RWPE2 (cell line): ENCODE data around the gene GLE1.

Source experiments
- ATAC-seq: fragments of 200-7000 bp; cut with Tn5 transposase; 3 replicates; pipeline ENCODE4 v1.9.1; 2021; ENCODE audit warnings: low read depth
- DNase-seq: peaks from one replicate; pipeline ENCODE4 v3.0.0-alpha.2; 2020; ENCODE audit warnings: low spot score
- H3K27ac ChIP-seq: fragments of 450-650 bp; 2 replicates; pipeline ENCODE4 v1.5.1; 2017; ENCODE audit warnings: mild to moderate bottlenecking; ENCODE audit not compliant: poor library complexity, severe bottlenecking
- H3K27me3 ChIP-seq: fragments of 250-450 bp; sonication (Bioruptor Pico); 2 replicates; pipeline ENCODE4 v1.5.1; 2021; ENCODE audit warnings: mild to moderate bottlenecking, moderate library complexity; ENCODE audit not compliant: insufficient read depth, poor library complexity, severe bottlenecking
- H3K36me3 ChIP-seq: fragments of 250-450 bp; sonication (Bioruptor Pico); 2 replicates; pipeline ENCODE4 v1.5.1; 2020; ENCODE audit warnings: low read depth, mild to moderate bottlenecking, moderate library complexity
- H3K4me1 ChIP-seq: fragments of 250-450 bp; sonication (Bioruptor Pico); 2 replicates; pipeline ENCODE4 v1.5.1; 2021; ENCODE audit warnings: mild to moderate bottlenecking, moderate library complexity; ENCODE audit not compliant: insufficient read depth, poor library complexity, severe bottlenecking
- H3K4me3 ChIP-seq: fragments of 250-450 bp; sonication (Bioruptor Pico); 2 replicates; pipeline ENCODE4 v1.5.1; 2021; ENCODE audit warnings: mild to moderate bottlenecking, moderate library complexity; ENCODE audit not compliant: severe bottlenecking
- H3K9me3 ChIP-seq: fragments of 250-450 bp; sonication (Bioruptor Pico); 2 replicates; pipeline ENCODE4 v1.5.1; 2021; ENCODE audit warnings: mild to moderate bottlenecking, moderate library complexity; ENCODE audit not compliant: severe bottlenecking
- TF ChIP-seq, protein P1 (sequence below): fragments of 450-650 bp; IDR thresholded peaks from one replicate; pipeline ENCODE4 v1.5.1; 2017; ENCODE audit warnings: mild to moderate bottlenecking, moderate library complexity; ENCODE audit not compliant: poor library complexity, severe bottlenecking

The GLE1 gene, protein sequence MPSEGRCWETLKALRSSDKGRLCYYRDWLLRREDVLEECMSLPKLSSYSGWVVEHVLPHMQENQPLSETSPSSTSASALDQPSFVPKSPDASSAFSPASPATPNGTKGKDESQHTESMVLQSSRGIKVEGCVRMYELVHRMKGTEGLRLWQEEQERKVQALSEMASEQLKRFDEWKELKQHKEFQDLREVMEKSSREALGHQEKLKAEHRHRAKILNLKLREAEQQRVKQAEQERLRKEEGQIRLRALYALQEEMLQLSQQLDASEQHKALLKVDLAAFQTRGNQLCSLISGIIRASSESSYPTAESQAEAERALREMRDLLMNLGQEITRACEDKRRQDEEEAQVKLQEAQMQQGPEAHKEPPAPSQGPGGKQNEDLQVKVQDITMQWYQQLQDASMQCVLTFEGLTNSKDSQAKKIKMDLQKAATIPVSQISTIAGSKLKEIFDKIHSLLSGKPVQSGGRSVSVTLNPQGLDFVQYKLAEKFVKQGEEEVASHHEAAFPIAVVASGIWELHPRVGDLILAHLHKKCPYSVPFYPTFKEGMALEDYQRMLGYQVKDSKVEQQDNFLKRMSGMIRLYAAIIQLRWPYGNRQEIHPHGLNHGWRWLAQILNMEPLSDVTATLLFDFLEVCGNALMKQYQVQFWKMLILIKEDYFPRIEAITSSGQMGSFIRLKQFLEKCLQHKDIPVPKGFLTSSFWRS

DNA sequence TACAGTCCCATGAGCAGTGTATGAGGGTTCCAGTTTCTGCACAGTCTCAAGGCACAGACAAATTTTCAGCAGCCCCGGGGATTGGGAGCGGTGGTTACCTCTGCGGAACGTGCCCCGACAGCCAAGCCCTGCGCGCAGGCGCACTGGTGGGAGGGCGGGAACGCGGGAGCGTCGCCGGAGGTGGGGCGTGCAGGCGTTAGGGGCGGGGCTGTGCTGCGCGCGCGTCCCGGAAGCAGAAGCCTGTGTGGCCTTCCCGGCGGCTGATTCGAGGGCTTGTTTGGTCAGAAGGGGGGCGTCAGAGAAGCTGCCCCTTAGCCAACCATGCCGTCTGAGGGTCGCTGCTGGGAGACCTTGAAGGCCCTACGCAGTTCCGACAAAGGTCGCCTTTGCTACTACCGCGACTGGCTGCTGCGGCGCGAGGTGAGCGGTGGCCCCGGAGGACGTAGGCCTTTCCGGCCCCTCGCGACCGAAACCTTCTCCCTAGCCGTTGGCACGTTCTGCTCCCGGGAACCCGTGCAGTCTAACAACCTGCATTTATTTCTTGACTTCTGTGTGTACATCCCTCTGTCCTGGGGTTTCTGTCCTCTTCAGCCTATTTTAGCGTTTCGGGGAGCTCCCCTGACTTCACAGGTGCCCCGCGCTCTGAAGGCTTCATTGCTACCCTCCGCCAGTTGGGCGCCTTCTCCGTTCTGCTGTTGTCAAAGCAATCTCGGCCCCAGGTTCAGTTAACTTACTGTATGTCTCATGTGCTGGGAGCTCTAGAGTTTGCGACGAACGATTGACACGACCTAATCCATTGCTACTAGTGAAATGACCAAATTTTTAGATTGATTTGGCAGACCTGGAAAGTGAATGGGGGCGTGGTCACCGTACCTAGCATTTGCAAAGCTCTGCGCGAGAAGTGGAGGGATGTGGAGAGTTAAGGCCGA is at the start of gene GLE1:
GLE1 (plus strand) TSS at position 235 of the 929 bp plus-strand sequence; CDS start at position 322, 87 bp downstream.
- ATAC-seq (peak; percentile 88), DNase-seq (peak; percentile 93)
- H3K4me3 ChIP-seq: peak within 1 kb of the TSS; percentile 53
- no peaks in the 10 kb centered on the region for H3K27me3 ChIP-seq
- no peaks in the 10 kb centered on the region for H3K9me3 ChIP-seq
- H3K4me1 ChIP-seq: peaks cover 8% of the 10 kb centered on the region
- peak within 1 kb of the TSS; percentile 47 for H3K27ac ChIP-seq
- H3K36me3 ChIP-seq: peaks cover 27% of the 10 kb centered on the region
- TF ChIP-seq, protein P1, sequence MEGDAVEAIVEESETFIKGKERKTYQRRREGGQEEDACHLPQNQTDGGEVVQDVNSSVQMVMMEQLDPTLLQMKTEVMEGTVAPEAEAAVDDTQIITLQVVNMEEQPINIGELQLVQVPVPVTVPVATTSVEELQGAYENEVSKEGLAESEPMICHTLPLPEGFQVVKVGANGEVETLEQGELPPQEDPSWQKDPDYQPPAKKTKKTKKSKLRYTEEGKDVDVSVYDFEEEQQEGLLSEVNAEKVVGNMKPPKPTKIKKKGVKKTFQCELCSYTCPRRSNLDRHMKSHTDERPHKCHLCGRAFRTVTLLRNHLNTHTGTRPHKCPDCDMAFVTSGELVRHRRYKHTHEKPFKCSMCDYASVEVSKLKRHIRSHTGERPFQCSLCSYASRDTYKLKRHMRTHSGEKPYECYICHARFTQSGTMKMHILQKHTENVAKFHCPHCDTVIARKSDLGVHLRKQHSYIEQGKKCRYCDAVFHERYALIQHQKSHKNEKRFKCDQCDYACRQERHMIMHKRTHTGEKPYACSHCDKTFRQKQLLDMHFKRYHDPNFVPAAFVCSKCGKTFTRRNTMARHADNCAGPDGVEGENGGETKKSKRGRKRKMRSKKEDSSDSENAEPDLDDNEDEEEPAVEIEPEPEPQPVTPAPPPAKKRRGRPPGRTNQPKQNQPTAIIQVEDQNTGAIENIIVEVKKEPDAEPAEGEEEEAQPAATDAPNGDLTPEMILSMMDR: no peak

DNA sequence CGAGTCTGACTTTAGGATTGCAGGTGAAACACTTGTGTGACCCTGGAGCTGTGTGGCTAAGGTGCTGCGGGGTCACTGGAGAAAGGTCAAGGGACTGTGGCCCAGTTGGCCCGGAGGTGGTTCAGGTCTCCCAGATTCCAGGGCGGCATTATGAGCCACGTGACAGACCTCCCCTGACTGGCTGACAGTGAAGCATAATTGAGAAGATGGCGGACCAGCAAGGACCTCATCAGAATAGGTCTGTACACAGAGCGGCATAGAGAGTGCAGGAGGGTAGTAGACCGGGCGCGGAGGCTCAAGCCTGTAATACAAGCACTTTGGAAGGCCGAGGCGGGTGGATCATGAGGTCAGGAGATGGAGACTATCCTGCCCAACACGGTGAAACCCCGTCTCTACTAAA is 49.5 kb upstream of the GLE1 start:
- Histone ChIP-seq H3K27ac (no peak overlapping the region), H3K9me3 (no peaks in the 10 kb centered on the region), H3K4me3 (no peak overlapping the region), H3K4me1 (peaks cover 4% of the 10 kb centered on the region), H3K27me3 (no peaks in the 10 kb centered on the region), H3K36me3 (peaks cover 6% of the 10 kb centered on the region)
- no peak for ATAC-seq
- TF ChIP-seq, protein P1: no peak
- DNase-seq: no peak

DNA sequence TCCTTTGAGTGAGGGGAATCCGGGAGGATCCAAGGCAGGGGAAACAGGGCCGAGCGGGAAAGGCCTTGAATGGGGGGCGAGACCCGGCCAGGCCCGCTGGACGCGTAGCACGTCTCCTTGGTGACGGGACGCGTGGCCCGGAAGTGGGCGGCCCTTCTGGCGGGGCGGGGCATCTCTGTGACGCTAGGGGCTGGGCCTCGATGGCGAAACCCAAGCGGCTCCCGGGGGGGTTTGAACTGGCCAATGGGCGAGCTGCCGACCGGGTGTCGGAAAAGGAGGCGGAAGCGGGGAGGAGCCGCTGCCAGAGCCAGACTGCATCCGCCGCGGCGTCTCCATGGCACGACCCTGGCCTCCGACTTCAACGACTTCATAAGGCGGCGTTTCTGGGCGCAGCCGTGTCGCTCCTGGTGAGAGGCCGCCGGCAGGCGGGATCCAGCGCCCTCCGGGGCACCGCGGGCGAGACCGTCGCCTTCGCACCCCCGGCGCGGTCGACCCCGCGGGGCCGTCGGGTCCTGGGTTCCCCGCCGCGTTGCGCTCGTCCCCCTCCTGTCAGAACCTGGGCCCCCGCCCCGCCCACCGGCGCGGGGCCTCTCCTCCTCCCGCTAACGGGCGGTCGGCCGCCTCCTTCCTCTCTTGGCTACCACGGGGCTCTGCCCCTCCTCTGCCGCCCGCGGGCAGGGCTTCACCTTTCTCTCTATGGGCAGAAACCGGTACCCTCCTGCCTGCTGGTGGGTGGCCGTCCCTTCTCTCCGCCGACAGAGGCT is 48.5 kb upstream of the GLE1 start, which contains the start of gene ODF2:
ODF2 (plus strand) TSS at position 158 of the 764 bp plus-strand sequence; CDS start at position 244, 86 bp downstream.
- TF ChIP-seq, protein P1: no peak
- DNase-seq (peak; percentile 97), ATAC-seq (peak; percentile 84)
- peaks cover 4% of the 10 kb centered on the region for H3K4me1 ChIP-seq
- H3K9me3 ChIP-seq: no peaks in the 10 kb centered on the region
- H3K36me3 ChIP-seq: peaks cover 15% of the 10 kb centered on the region
- H3K27me3 ChIP-seq: no peaks in the 10 kb centered on the region
- peak within 1 kb of the TSS; percentile 67 for H3K27ac ChIP-seq
- peak within 1 kb of the TSS; percentile 77 for H3K4me3 ChIP-seq

DNA sequence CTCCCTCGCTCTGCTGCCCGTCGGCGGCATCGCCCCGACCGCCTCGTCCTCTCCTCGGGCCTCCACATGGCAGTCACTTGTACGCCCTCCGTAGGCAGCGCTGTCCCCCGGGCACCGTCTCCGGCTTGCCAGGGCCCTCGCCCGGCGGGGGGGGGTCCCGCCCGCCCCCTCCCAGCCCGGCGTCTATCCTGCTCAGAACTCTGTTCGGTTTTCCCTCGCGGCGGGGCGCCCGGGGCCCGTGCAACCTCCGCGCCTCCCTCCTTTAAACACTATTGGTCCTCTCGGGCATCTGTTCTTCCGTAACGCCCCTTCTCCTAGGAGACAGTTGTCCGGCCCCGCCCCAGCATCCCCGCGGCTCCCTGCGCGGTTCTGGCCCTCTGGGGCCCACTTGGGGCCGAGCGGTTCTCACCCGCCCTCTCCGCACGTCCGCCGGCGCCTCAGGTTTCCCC is 47.9 kb upstream of the GLE1 start:
- H3K4me3 ChIP-seq: peak overlapping the region; percentile 77
- H3K27me3 ChIP-seq: no peaks in the 10 kb centered on the region
- H3K36me3 ChIP-seq: peaks cover 21% of the 10 kb centered on the region
- H3K4me1 ChIP-seq: peaks cover 4% of the 10 kb centered on the region
- TF ChIP-seq, protein P1: no peak
- H3K27ac ChIP-seq: peak overlapping the region; percentile 67
- ATAC-seq: peak; percentile 71
- H3K9me3 ChIP-seq: no peaks in the 10 kb centered on the region
- DNase-seq: peak; percentile 76
